GM12873 (cell line): Measurements from ENCODE around the gene TMEM127.
A peak's percentile ranks its signal among the peaks of the same experiment; 100 is the strongest.

ENCODE experiments used
- TF ChIP-seq, protein P1 (sequence below): IDR thresholded peaks from 2 replicates; pipeline ENCODE4 v1.5.1; 2012; ENCODE audit warnings: low read depth, mild to moderate bottlenecking, moderate library complexity, low read length, control low read depth; ENCODE audit not compliant: insufficient read depth; ENCODE audit errors: missing control alignments

The TMEM127 gene

DNA sequence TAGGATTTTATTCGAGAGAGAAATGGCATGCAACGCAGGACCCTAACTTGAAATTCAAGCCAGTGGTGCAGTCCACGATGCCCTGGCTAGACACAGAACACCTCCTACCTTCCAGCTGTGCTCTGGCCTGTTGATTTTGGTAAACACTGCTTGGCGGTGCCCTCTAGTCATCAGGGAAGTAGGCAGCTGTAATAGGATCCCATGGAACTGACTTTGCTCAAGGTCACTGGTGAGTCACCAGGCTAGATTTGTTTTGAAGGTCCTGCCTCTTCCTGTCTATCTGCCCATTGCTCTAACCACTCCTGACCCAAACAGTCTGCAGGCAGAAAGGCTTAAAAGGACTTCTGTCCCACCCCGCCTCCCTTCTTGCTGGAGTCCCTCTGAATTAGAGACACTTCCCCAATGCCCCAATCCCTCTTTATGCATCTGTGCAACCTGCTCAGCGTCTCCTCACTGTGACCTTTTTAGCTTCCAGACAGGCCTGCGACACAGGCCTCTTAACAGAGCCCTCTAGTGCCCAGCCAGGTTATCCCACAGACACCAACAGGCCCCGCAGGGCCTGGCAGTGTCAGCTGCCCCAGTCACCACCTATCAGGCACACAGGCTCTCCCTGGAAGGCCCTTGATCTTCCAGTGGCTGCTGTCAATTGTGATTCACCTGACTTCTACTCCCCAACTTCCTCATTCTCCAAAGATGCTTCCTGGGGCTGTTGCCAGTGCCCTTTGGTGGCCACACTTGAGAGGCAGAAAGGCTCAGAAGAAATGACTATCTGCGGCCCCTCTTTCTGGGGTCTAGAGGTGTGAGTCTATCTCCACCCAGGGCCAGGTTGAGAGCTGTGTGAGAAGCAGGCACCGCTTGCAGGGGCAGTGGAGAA lies 5.2 kb downstream of the TMEM127 start:
- TF ChIP-seq, protein P1, sequence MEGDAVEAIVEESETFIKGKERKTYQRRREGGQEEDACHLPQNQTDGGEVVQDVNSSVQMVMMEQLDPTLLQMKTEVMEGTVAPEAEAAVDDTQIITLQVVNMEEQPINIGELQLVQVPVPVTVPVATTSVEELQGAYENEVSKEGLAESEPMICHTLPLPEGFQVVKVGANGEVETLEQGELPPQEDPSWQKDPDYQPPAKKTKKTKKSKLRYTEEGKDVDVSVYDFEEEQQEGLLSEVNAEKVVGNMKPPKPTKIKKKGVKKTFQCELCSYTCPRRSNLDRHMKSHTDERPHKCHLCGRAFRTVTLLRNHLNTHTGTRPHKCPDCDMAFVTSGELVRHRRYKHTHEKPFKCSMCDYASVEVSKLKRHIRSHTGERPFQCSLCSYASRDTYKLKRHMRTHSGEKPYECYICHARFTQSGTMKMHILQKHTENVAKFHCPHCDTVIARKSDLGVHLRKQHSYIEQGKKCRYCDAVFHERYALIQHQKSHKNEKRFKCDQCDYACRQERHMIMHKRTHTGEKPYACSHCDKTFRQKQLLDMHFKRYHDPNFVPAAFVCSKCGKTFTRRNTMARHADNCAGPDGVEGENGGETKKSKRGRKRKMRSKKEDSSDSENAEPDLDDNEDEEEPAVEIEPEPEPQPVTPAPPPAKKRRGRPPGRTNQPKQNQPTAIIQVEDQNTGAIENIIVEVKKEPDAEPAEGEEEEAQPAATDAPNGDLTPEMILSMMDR = peak; percentile 71

DNA sequence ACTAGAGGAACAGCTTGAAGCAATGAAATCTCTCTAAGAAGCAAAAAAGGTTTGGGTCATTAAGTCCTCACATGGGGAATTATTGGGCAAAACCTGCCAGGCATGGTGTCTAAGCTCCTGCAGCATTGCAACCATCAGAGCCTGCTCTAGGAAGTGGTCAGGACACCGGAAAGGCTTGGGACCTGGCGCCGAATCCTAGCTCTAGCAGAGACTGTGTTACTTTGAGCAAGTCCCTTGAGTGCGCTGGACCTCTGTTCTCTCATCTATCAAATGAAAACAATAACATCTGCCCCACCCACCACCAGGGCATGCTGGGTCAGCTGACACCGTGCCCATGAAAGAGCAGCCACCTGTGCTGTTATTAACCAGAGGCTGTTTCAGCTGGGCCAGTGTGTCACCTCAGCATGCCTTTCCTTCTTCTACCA lies 6.3 kb downstream of the TMEM127 start:
- TF ChIP-seq, protein P1 = no peak

DNA sequence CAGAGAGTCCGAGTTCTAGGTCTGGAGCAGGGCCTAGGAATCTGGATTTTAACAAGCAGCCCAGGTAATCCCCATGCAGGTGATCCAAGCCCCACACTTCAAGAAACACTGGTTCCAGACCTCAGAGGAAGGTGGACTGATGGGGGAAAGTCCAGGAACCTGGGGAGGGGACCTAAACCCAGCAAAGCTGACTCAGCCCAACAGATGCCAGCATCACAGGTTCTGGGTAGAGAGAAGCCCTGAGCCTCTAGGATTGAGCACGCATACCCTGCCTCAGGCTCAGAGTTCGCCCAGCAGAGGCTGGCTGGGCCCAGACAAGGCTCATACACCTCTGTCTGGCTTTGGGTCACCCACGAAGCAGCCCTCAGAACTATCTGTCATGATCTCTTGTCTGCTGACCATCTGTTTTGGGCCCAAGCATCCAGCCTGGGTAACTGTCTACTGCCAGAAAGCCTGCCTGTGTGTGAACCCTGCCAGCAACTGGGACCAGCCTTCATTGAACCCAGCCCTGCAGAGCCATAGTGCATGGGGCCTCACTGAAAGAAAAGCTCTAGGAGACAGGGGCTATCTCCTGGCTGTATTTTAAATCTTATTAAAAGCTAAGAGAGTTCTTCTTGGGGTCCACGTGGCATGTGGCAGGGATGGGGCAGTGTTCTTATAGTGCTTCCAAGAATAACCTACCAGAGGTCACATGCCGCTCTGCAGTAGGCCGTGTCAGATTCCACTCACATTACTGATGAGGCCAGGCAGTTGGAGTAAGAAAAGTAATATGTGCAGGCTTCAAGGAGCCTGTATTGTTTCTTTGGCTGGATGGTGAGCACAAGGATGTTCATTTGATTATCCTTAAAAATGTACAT lies 7.4 kb downstream of the TMEM127 start:
- TF ChIP-seq, protein P1 = no peak

DNA sequence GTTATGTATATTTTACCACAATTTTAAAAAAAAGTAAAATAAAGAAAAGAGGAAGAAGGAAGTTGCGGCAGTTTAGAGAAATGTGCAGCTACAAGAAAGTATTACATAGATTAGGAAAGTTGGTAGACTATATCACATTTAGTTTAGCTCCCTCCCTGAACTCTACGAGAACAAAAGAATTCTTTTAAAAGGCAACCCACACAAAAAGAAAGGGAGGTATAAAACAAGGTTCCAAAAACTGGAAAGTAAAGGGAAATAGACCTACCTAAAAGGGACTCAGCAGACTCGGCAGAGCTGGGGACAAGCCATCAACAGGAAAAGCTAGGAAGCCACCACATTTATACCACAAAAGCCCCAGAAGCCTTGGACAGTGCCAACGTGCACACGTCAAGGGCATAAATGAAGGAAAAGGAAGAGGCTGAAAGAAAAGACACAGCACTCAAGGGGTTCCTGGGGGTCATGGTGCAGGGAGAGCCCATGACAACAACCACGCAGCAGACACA lies 9.1 kb downstream of the TMEM127 start:
- TF ChIP-seq, protein P1 = no peak

DNA sequence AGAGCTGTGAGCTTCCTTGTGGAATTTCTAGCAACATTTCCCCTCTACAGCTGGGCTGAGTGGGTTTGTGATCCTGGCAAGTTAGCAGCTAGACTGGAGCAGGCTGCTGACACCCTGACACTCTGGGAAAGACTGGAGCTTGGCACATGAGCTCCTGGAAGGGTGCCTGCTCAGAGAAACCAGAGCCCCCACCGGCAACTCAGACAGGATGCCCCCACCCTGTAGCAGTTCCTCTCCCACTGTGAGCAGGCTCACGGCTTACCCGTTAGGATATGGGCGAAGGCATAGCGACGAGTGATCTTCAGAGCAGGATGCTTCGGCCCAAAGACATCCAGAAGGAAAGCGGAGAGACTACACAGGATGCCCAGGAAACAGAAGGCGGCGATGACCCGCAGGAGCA lies 11.2 kb downstream of the TMEM127 start:
- TF ChIP-seq, protein P1 = no peak

DNA sequence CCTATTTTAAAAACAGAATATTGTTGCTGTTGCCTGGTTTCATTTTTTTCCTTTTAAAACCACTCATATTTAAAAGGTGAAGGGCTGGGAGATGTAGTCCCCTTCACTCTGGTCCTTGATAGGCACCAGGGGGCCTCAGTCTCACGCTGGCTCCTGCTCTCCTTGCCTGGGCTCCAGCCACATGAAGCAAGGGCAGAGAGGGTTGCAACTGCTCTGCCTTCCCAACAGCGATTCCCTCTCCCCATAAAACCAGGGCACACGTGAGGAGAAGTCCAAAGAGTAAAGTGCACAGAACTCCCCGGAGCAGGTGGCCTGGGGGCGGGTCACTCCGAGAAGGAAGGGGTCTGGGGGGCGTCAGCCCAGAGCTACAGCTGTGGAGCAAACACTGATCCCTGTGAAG lies 12.8 kb downstream of the TMEM127 start:
- TF ChIP-seq, protein P1 = no peak

DNA sequence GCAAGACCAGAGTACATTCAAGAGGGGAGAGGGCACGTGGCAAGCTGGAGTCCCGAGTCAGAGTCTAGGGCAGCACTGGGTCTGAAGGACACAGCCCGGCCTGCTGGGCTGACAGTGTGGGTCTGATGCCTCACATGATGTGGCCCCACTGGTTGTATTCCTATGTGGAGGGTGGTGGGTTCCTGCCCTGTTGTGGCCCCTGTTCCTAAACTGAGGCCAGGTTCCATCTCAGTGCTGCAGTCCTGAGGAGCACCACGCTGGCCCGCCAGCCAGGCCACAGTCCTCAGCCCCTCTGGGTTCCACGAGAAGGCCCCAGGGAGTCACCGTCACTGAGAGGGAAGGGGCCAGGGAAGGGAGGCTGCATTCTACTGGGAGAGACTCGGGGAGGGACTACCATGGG lies 13.3 kb downstream of the TMEM127 start:
- TF ChIP-seq, protein P1 = no peak
